Hippocampal formation (tissue), 2 donors: ENCODE measurements around the gene GSTM5.
A peak's percentile ranks its signal among the peaks of the same experiment; 100 is the strongest.

Source experiments
- DNase-seq, 2 donors: peaks; one replicate each; lab custom pipeline; 2025; lab: John Stamatoyannopoulos, UW

The GSTM5 gene

DNA sequence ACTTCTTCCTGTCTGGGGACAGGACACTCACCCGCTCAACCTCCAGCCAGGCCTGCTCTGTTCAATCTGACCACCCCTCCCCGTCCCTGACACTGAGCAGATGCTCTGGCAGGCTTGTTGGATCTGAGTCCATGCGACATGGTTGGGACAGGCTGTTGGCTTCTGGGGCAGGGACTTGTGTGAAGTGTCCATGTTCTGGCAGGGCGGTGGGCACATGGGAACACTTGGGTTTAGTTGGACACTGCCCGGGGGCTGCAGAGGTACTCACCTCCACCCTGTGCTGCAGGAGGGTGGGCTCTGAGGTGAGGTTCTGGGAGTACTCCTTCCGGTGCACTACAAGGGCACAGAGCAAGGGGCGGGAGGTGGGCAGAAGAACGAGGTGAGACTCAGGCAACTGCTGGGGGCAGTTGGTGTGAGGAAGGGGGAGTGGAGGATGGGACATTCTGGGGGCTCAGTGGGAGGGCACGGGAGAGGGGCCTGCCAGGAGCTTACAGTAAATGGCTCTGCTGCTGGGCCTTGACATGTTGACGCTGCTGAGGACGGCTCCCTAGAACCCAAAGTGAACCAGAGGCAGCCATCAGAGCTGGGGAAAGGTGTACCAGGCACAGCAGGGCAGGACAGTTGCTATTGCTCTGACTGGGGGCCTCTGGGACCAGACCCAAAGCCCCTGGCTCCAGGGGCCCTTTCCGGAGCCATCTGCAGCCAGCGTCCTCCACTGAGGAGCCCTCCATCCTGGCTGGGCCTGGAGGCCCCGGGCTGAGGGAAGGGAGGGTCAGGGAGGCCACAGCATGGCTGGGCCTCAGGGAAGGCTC is 49.4 kb downstream of the GSTM5 start:
- no peak for DNase-seq

DNA sequence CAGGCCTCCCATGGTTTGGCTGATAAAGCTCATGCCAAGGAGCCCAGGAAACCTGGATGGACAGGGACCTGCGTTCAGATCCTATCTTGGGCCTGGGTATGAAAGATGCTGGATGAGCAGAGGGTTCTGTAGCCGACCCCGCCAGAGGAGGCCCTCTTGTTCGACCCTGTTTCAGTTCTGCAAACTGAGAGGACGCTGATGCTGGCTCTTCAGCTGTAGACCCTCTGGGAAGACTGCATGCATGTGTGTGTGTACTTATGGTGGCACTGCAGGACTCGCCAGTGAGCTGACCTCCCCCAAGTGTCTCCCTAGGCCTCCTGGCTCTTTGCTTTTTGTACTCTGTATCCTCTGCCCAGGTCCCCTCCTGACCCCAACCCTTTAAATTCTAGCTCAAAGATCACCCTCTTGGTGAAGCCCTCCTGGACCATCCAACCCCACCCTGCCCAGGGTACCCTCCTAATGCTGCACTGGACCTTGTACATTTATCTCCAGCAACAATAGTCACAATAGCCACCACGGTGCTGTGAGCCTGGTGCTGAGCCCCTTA is 50.1 kb downstream of the GSTM5 start:
- DNase-seq, result no peak

DNA sequence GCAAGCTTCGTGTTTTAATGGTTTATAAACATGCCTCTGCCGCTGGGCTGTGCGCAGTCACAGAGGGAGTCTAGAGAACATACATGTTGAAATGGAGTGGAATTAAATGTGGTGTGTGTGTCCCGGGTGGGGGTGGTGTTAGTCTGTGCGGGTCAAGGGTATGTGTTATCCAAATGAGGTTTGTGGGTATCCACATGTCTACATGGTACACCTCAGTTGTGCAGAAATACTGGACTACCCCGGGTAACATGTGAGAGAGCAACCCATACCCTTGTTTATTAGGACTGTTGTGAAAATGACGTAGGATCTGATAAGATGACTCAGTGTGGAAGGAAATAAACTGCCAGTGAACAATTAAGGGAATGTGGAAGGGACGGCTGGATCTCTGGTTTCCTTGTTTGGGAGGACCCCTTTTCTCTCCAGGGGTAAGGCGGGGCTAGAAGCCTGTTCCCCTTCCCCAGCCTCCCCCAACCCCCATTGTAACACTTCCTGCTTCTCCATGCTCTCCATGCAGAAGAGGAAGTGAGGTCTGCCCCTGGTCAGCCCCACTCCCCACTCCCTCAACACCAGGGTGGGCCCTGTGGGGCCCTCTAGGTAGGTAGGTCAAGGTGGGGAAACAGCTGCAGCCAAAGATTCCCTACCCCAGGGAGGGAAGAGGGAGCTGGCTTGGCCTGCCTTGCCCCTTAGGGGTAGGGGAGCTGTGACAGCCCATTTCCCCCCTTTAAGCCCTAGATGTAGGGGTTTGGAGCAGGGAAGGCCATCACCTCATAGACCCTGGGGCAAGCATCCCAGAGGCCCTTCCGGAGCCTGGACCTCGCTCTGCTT is 51.0 kb downstream of the GSTM5 start:
- DNase-seq, result no peak

DNA sequence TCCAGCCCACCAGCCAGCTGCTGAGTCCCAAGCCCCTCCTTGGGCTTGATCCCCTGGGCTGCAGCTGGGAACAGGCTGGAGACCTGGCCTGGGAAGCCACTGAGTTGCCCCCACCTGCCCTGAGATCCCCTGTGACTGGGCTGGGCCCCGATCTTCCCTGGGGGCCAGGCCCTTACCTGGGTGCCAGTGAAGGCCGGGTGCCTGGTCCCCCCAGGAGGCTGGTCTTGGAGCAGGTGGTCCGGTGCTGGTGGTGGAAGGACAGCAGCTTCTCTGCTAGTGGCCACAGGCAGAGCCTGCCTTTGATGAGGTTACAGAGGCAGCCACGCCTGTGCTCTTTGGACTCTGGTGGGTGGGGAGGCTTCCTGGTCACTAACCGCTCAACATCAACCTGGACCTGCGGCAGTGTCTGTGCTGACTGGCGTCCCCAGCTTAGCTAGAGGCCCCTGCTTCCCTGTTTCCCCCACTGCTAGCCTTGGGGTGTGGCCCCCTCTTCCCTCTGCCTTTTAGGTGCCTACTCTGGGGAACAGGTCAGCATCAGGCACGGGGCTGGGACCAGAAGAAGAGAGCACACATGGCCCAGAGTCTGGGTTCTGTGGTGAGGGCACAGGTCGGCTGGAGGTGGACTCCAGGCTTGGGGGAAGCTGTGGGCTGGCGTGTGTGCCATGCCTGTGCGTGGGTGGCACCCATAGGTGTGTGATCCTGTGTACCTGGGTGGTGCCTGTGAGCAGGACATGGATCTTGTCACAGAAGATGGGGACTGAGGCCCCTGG is 51.8 kb downstream of the GSTM5 start, which contains the start of gene EPS8L3:
TSS of gene EPS8L3 (minus strand) at position 278 of the 770 bp plus-strand sequence. CDS start 2,174 bp downstream, outside the sequence.
- DNase-seq, result no peak

DNA sequence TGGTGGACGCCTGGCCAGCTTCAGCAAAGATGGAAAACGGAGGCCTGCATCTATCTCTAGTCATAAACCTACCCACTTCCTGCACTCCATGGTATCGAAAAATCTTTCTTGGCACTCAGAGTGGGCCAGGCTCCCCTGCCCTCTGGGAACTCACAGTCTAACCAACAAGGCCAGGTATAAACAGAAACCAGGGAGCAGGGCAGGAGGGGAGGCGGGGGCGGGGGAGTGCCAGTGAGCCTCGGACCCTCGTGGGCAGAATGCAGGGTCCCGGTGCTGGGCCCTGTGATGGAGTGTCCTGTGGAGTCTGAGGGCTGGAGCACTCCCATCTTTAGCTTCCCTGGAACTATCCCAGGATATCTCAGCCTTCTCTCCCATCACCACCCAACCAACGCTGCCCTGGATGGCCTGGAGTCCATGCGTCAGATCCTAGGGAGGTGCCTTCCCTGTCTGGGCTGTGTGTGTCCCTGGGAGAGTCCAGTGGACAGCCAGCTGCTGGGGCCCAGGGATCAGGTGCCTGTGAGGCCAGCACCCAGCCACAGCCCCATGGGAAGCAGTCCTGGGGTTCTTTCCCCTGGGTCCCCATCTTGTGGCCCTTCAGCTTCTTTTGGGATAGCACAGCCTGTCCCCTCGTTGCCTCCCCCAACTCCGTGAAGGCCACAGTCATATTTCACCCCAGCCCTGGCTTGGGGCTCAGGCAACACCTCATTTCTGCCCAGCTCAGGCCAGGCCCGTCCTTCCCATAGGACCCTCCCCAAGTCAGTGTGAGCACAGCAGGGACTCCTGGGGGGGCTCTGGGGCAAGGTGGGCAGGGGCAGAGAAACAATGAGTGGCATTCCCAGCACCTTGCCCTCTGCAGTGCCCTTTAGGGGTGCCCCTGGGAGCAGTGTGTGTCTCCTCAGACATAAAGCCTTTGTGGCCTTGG is 52.8 kb downstream of the GSTM5 start:
- DNase-seq, result no peak

DNA sequence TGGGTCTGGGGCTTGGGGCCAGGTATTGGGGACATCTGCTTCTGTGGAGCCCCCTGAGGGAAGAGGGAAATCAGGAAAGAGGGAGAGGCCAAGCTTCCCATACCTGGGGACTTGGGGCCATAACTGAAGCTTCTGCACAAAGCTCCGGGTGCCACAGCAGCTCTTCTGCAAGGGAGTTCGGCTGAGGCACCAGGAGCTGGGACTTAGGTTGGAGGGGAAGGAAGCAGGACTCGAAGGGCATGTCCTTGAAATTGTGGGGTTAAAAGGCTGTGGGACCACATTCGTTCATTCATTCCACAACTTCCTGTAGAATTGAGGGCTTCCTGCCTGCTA is 53.4 kb downstream of the GSTM5 start:
- no peak for DNase-seq

DNA sequence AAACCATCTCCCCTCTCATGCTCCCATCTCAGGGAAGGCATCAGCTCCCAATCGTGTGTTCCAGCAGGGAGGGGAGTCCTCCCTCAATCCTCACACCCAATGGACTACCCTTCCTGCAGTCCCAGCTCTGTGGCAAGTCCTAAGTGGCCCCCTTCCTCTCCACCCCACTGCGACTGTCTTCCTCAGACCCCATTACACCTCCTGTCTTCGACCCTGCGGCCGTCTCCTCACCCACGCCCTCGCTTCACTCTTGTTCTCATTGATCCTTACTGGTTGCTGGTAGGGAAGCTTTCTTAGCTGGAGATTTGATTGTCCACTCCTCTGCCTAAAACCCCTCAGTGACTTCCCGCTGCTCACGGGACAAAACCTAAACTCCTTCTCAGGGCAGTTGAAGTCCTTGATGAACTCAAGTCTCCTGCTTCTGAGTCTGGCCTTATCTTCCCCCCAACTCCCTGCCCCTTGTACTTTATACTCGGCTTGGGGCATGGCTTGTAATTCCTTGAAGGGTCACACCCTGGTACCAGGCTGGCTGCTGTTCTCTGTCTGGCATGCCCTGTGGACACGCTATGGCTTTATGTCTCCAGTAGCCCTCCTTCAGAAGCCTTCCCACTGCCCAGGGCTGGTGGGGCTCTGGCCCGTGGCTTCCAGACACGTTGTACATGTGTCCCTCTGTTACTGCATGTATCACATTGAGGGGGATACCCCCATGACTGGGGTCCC is 54.0 kb downstream of the GSTM5 start:
- DNase-seq, result no peak

DNA sequence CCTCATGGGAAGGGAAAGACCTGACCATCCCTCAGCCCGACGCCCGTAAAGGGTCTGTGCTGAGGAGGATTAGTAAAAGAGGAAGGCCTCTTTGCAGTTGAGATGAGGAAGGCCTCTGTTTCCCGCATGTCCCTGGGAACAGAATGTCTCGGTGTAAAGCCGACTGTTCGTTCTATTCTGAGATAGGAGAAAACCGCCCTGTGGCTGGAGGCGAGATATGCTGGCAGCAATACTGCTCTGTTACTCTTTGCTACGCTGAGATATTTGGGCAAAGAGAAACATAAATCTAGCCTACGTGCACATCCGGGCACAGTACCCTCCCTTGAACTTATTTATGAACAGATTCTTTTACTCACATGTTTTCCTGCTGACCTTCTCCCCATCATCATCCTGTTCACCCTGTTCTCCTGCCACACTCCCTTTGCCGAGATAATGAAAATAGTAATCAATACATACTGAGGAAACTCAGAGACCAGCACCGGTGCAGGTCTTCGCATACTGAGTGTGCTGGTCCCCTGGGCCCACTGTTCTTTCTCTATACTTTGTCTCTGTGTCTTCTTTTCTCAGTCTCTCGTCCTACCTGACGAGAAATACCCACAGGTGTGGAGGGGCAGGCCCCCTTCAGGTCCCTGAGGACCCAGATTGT is 55.1 kb downstream of the GSTM5 start:
- peak; percentile 4 to 9 for DNase-seq
